Pons (tissue), 1 donor: ENCODE data around the gene YBX2.

Experiments
- DNase-seq: peaks from one replicate; pipeline ENCODE4 v3.0.0-alpha.2; 2016; ENCODE audit warnings: low spot score

Gene YBX2

GRCh38 chr17:7322520-7323194 lies 28.2 kb upstream of the YBX2 start:
- DNase-seq = no peak

- DNase-seq = no peak
Observed at GRCh38 chr17:7321466-7321865, 27.0 kb upstream of the YBX2 start.

- DNase-seq = no peak
Observed at GRCh38 chr17:7318121-7318860, 23.9 kb upstream of the YBX2 start.

GRCh38 chr17:7317161-7317803 lies 22.8 kb upstream of the YBX2 start:
- DNase-seq = no peak

- DNase-seq = no peak
Observed at GRCh38 chr17:7315570-7316235, 21.3 kb upstream of the YBX2 start.

- peak; percentile 70 for DNase-seq
Observed at GRCh38 chr17:7314719-7315569, 20.5 kb upstream of the YBX2 start, which contains the start of gene GPS2. Gene GPS2 (minus strand): TSS chr17:7315360. CDS start chr17:7315052, 308 bp downstream.

- DNase-seq = no peak
Observed at GRCh38 chr17:7313890-7314718, 19.7 kb upstream of the YBX2 start.

- no peak for DNase-seq
Observed at GRCh38 chr17:7313088-7313889, 18.9 kb upstream of the YBX2 start.

GRCh38 chr17:7312432-7313087 lies 18.1 kb upstream of the YBX2 start:
- DNase-seq = no peak

- DNase-seq = no peak
Observed at GRCh38 chr17:7311110-7311705, 16.8 kb upstream of the YBX2 start.

GRCh38 chr17:7309628-7310027 lies 15.2 kb upstream of the YBX2 start:
- DNase-seq = no peak

GRCh38 chr17:7308625-7309433 lies 14.4 kb upstream of the YBX2 start:
- peak; percentile 75 for DNase-seq

- DNase-seq = no peak
Observed at GRCh38 chr17:7307686-7308624, 13.5 kb upstream of the YBX2 start.

GRCh38 chr17:7306911-7307685 lies 12.7 kb upstream of the YBX2 start, which contains the start of gene EIF5A:
Gene EIF5A (plus strand): TSS chr17:7307628. CDS start chr17:7309636, 2,008 bp downstream.
- DNase-seq = peak; percentile 100

GRCh38 chr17:7304179-7304578 lies 9.7 kb upstream of the YBX2 start:
- no peak for DNase-seq
